K562 (cell line): ENCODE data around the gene SCMH1. TPM values are rescaled to one million over a fixed set of nuclear protein-coding genes. Genes with fewer than 3 reads are reported as not detected.

ENCODE experiments used
- ATAC-seq: fragments of 200-7000 bp; cut with Tn5 transposase; 3 replicates; pipeline ENCODE4 v1.9.1; 2020; ENCODE audit warnings: moderate library complexity
- BruUV-seq: library from RNA; stranded (reverse); fragments of 400-500 nt; replicated peaks from 2 replicates; lab custom pipeline; 2021; lab: Mats Ljungman, UMichigan
- CTCF ChIA-PET: fragments of 300-600 bp; formaldehyde crosslinking; extraction: SDS; loops from one replicate; lab custom pipeline; 2021; ENCODE audit warnings: low intra/inter-chr PET ratio; lab: Yijun Ruan, JAX
- POLR2A ChIA-PET: fragments of 300-600, 350-650 bp; sonication (Branson Sonifier 250); formaldehyde crosslinking; extraction: SDS; loops from one replicate; lab custom pipeline; 2021; ENCODE audit warnings: antibody characterized with exemption, inconsistent platforms; lab: Yijun Ruan, JAX
- DNase-seq, 4 experiments: peaks; one replicate each; pipeline versions ENCODE4 v3.0.0 to v3.0.0-alpha.2; 2011 to 2018; ENCODE audit warnings: low spot score in 3 of 4, mixed read lengths in 3 of 4; ENCODE audit errors: extremely low read depth in 1 of 4
- FAIRE-seq: peaks from 2 replicates; lab custom pipeline; 2011; peaks lifted over from hg19 to GRCh38; lab: Jason Lieb, UNC
- H2AFZ ChIP-seq: 2 replicates; pipeline ENCODE4 v1.6.0; 2011; ENCODE audit warnings: low read depth, low read length, control low read depth, inconsistent platforms
- H3K27ac ChIP-seq: fragments of 200-600 bp; 3 replicates; pipeline ENCODE4 v1.8.0; 2011; ENCODE audit warnings: low read depth, mild to moderate bottlenecking, control low read depth, inconsistent platforms, low read length, moderate library complexity, mixed read lengths; ENCODE audit errors: extremely low read depth
- H3K27me3 ChIP-seq, 2 experiments: fragments of 300-600 bp in 1 of 2; 2 replicates in 1 of 2; 3 replicates in 1 of 2; pipeline versions ENCODE4 v1.6.0 to v1.8.0; 2011; ENCODE audit warnings: inconsistent platforms in 2 of 2, low read length in 2 of 2, mild to moderate bottlenecking in 1 of 2, mixed read lengths in 1 of 2, moderate library complexity in 1 of 2; ENCODE audit not compliant: control insufficient read depth in 2 of 2, insufficient read depth in 2 of 2
- H3K36me3 ChIP-seq: fragments of 300-600 bp; 3 replicates; pipeline ENCODE4 v1.8.0; 2011; ENCODE audit warnings: mild to moderate bottlenecking, low read length, inconsistent platforms; ENCODE audit not compliant: control insufficient read depth, insufficient read depth
- H3K4me1 ChIP-seq, 2 experiments: fragments of 200-600 bp in 1 of 2; replicated peaks in 1 of 2; 2 replicates in 1 of 2; 3 replicates in 1 of 2; pipeline versions ENCODE4 v1.5.1 to v1.8.0; 2011; ENCODE audit warnings: inconsistent platforms in 2 of 2, low read length in 2 of 2, mild to moderate bottlenecking in 1 of 2, mixed read lengths in 1 of 2, moderate library complexity in 1 of 2; ENCODE audit not compliant: control insufficient read depth in 2 of 2, insufficient read depth in 2 of 2
- H3K4me2 ChIP-seq: 2 replicates; pipeline ENCODE4 v1.6.1; 2011; ENCODE audit warnings: low read length, control low read depth, inconsistent platforms, mixed read lengths; ENCODE audit not compliant: insufficient read depth
- H3K4me3 ChIP-seq: fragments of 200-600 bp; sonication (generic), shearing (Covaris generic); 2 replicates; pipeline ENCODE4 v1.5.1; 2016; ENCODE audit warnings: control low read depth, inconsistent platforms
- H3K79me2 ChIP-seq: fragments of 200-600 bp; 3 replicates; pipeline ENCODE4 v1.8.0; 2011; ENCODE audit warnings: low read length, inconsistent platforms; ENCODE audit not compliant: control insufficient read depth, insufficient read depth
- H3K9ac ChIP-seq, 2 experiments: 2 replicates each; pipeline versions ENCODE4 v1.6.0 to v1.6.1; 2011; ENCODE audit warnings: low read depth in 2 of 2, low read length in 2 of 2, control low read depth in 1 of 2, inconsistent platforms in 1 of 2, mild to moderate bottlenecking in 1 of 2, mixed read lengths in 1 of 2; ENCODE audit not compliant: insufficient read depth in 1 of 2
- H3K9me1 ChIP-seq: one replicate; pipeline ENCODE4 v1.6.0; 2011; ENCODE audit warnings: inconsistent platforms, mild to moderate bottlenecking, low read length, moderate library complexity; ENCODE audit not compliant: control insufficient read depth, insufficient read depth
- H3K9me3 ChIP-seq: replicated peaks from 2 replicates; pipeline ENCODE4 v1.5.1; 2011; ENCODE audit warnings: low read depth, low read length, inconsistent platforms; ENCODE audit not compliant: control insufficient read depth, insufficient read depth
- H4K20me1 ChIP-seq: replicated peaks from 2 replicates; pipeline ENCODE4 v1.6.1; 2011; ENCODE audit warnings: low read length, inconsistent platforms, mixed read lengths; ENCODE audit not compliant: control insufficient read depth, insufficient read depth
- BDP1 ChIP-seq: IDR thresholded peaks from 3 replicates; pipeline ENCODE4 v1.6.1; 2011; ENCODE audit not compliant: insufficient read length, insufficient read depth
- C11orf30 ChIP-seq: fragments of 450-650 bp; IDR thresholded peaks from 2 replicates; pipeline ENCODE4 v1.6.1; 2016; ENCODE audit warnings: low read depth, mild to moderate bottlenecking
- CHD4 ChIP-seq: fragments of 200-600 bp; sonication (generic); IDR thresholded peaks from 3 replicates; pipeline ENCODE4 v1.6.1; 2012; ENCODE audit warnings: low read depth, mild to moderate bottlenecking, mixed read lengths, low read length, inconsistent platforms; ENCODE audit not compliant: insufficient read depth, insufficient replicate concordance, poor library complexity, severe bottlenecking
- CXXC5 ChIP-seq: fragments of 250-450 bp; sonication (Bioruptor Pico); IDR thresholded peaks from 2 replicates; pipeline ENCODE4 v1.8.0; 2022; ENCODE audit warnings: inconsistent platforms, mild to moderate bottlenecking, moderate library complexity
- ETV6 ChIP-seq, 3 experiments: fragments of 150-350 bp in 1 of 3; sonication (generic) in 1 of 3; formaldehyde crosslinking in 1 of 3; IDR thresholded peaks; 2 replicates each; pipeline versions ENCODE4 v1.6.1 to v1.8.0; 2014 to 2022; ENCODE audit warnings: borderline replicate concordance in 2 of 3, low read depth in 2 of 3, antibody characterized with exemption in 1 of 3, low read length in 1 of 3, mild to moderate bottlenecking in 1 of 3, missing genetic modification reagents in 1 of 3
- FIP1L1 ChIP-seq: fragments of 200-400 bp; formaldehyde crosslinking; IDR thresholded peaks from 2 replicates; pipeline ENCODE4 v1.6.1; 2018; ENCODE audit warnings: mild to moderate bottlenecking, low read depth, low read length; ENCODE audit not compliant: poor library complexity, severe bottlenecking
- GABPB1 ChIP-seq: sonication (generic); formaldehyde crosslinking; IDR thresholded peaks from 2 replicates; pipeline ENCODE4 v1.8.0; 2022; ENCODE audit warnings: mild to moderate bottlenecking, missing genetic modification reagents
- MAZ ChIP-seq, 2 experiments: fragments of 450-650 bp in 1 of 2; sonication (generic) in 1 of 2; formaldehyde crosslinking; IDR thresholded peaks in 1 of 2; conservative IDR thresholded peaks in 1 of 2; 2 replicates each; pipeline versions ENCODE4 v1.4.0 to v1.5.0; 2020; ENCODE audit warnings: mild to moderate bottlenecking in 1 of 2, missing genetic modification reagents in 1 of 2
- MTF1 ChIP-seq: fragments of 250-450 bp; sonication (Bioruptor Pico); IDR thresholded peaks from 2 replicates; pipeline ENCODE4 v1.9.0; 2021; ENCODE audit warnings: moderate library complexity, mild to moderate bottlenecking, inconsistent platforms, borderline replicate concordance
- MYNN ChIP-seq, 2 experiments: sonication (generic); formaldehyde crosslinking in 1 of 2; IDR thresholded peaks; 2 replicates each; pipeline versions ENCODE4 v1.5.0 to v1.6.1; 2016 to 2020; ENCODE audit warnings: antibody characterized with exemption in 1 of 2, missing genetic modification reagents in 1 of 2
- POLR3G ChIP-seq: IDR thresholded peaks from 2 replicates; pipeline ENCODE4 v1.6.1; 2011; ENCODE audit not compliant: insufficient read length, insufficient replicate concordance; ENCODE audit errors: extremely low read depth
- U2AF1 ChIP-seq: fragments of 200-400 bp; formaldehyde crosslinking; optimal IDR thresholded peaks from 2 replicates; pipeline ENCODE3; 2017; ENCODE audit warnings: mild to moderate bottlenecking, low read depth, low read length, moderate library complexity
- ZNF561 ChIP-seq: fragments of 450-650 bp; formaldehyde crosslinking; conservative IDR thresholded peaks from 2 replicates; pipeline ENCODE4 v1.4.0; 2020; ENCODE audit warnings: mild to moderate bottlenecking, moderate library complexity
- ZNF583 ChIP-seq: fragments of 250-450 bp; sonication (Bioruptor Pico); IDR thresholded peaks from 2 replicates; pipeline ENCODE4 v1.4.0; 2020
- WGBS: fragments of 100-300 bp; shearing (Covaris generic); methylation state at CpG from one replicate; pipeline ENCODE4 v1.1.6; 2016; ENCODE audit warnings: low coverage, mixed read lengths; ENCODE audit not compliant: insufficient coverage; ENCODE audit errors: missing lambda C conversion rate; 5-methylcytosine and 5-hydroxymethylcytosine counted together
- in situ Hi-C: fragments of 300-500 bp; cut with MboI; formaldehyde crosslinking; loops from 4 replicates; pipeline ENCODE4 v1.15.0; 2018; ENCODE audit warnings: inconsistent platforms, mixed read lengths
- intact Hi-C: fragments of 100-400 bp; cut with micrococcal nuclease; formaldehyde crosslinking; loops from 2 replicates; pipeline ENCODE4 v1.14.2; 2022
- polyA plus RNA-seq, 8 experiments: library from polyadenylated mRNA; depleted of rRNA in 4 of 8; stranded (reverse) in 5 of 8; unstranded in 3 of 8; fragments of >200 nt; fragmentation: Nextera tagmentation in 2 of 8; fragmentation: Illumina TruSeq in 1 of 8; extraction: Ambion mirVana in 2 of 8; extraction: Trizol in 1 of 8; gene quantifications; 2 replicates each; pipeline versions ENCODE4 v1.2.1 to v1.2.3, GENCODE V29; 2011 to 2014; ENCODE audit warnings: inconsistent platforms in 1 of 8, missing spikeins in 1 of 8
- total RNA-seq, 7 experiments: library from RNA; depleted of rRNA in 6 of 7; stranded (reverse); fragments of >200 nt in 6 of 7; fragmentation: Illumina TruSeq in 2 of 7; extraction: Trizol in 2 of 7; gene quantifications; 2 replicates each; pipeline versions ENCODE4 v1.2.1 to v1.2.3, GENCODE V29; 2011 to 2021; ENCODE audit warnings: low replicate concordance in 1 of 7
- TF ChIP-seq, protein P1 (sequence below): sonication (generic); formaldehyde crosslinking; IDR thresholded peaks from 2 replicates; pipeline ENCODE4 v1.8.1; 2022; ENCODE audit warnings: missing genetic modification reagents
- TF ChIP-seq, protein P2 (sequence below), 2 experiments: fragments of 450-650 bp in 1 of 2; IDR thresholded peaks; 2 replicates each; pipeline ENCODE4 v1.6.1; 2011 to 2017; ENCODE audit warnings: low read depth in 2 of 2, antibody characterized with exemption in 1 of 2, borderline replicate concordance in 1 of 2, low read length in 1 of 2, mild to moderate bottlenecking in 1 of 2, mixed read lengths in 1 of 2; ENCODE audit not compliant: control insufficient read depth in 1 of 2

Gene SCMH1
- total and polyA plus RNA-seq, 9 of the 15 experiments (the other 6 are each of a cell fraction or from before 2014, with no cell fraction given): 8.5 to 37.0 (median 26.8) TPM

DNA sequence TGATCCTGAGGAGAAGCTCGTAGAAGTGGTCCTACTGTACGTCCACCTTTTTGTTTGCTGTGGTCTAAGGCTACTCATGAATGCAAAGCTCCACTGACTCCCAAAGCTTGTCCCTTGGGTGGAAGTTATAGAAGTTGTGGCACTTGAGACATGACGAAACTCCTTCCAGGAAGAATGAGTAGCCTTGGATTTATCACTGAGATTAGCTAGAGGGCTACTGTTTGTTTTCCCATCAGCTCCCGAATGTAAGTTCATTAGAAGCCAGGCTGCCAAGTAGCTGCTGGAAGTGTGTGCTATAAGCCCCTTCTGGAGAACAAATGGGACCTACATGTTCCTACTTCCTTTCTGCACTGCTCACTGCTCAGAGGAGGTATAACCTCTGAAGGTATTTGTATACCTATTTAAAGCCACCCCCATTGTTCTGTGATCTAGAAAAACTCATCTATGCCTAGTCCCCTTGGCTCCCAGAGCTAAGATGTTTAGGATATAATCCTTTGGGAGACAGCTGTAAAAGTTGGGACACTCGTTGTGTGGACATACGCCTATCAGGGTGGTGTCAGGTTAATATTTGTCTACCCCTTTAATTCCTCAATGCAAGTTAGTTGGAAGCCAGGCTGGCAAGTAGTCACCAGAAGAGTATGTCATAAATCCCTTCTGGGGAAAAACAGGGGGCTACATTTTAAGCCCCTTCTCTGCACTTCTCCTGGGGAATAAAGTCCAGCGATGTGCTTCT, 72.9 kb downstream of the SCMH1 start:
- POLR2A ChIA-PET: interaction anchor here (0.5 to 1.1 kb wide), 3 partner anchors 13 to 387 kb away, joined by 3 read pairs; no protein-coding TSS in a partner anchor
- Histone ChIP-seq H3K4me1 (no peaks in the 10 kb centered on the region), H3K27ac (no peak overlapping the region), H4K20me1 (no peaks in the 10 kb centered on the region), H3K36me3 (no peaks in the 10 kb centered on the region), H3K4me3 (no peak overlapping the region), H2AFZ (no peak overlapping the region), H3K9me3 (0 out of 2 replicates have a peak, but pooled peaks cover 5% of the 10 kb centered on the region), H3K4me2 (no peak overlapping the region), H3K9ac (no peak overlapping the region), H3K27me3 (no peaks in the 10 kb centered on the region), H3K9me1 (no peaks in the 10 kb centered on the region), H3K79me2 (no peaks in the 10 kb centered on the region)
- ATAC-seq (no peak), DNase-seq (no peak), FAIRE-seq (no peak)
- intact Hi-C loops: no loop called here
- CTCF ChIA-PET: no interaction called here
- in situ Hi-C loops: no loop called here
- no TSS peak for BruUV-seq
- 89% methylated on average over 7 of the region's 7 CpGs for WGBS
- TF ChIP-seq ETV6 (IDR thresholded peaks at IDR 0.05; ENCODE audit: borderline replicate concordance in 1 of 2, low read depth in 2 of 2, low read length in 1 of 2) (no peak), ETV6 (CRISPR knock-in tag; IDR thresholded peaks at IDR 0.05; ENCODE audit: borderline replicate concordance) (no peak), CXXC5 (no peak), MYNN (IDR thresholded peaks at IDR 0.05) (no peak), MYNN (CRISPR knock-in tag; IDR thresholded peaks at IDR 0.05) (no peak), MAZ (CRISPR knock-in tag; conservative IDR thresholded peaks at IDR 0.05 in 1 of 2, IDR thresholded peaks at IDR 0.05 in 1 of 2) (no peak), C11orf30 (no peak), FIP1L1 (no peak), CHD4 (no peak), BDP1 (no peak), ZNF561 (CRISPR knock-in tag) (no peak), GABPB1 (CRISPR knock-in tag) (no peak), MTF1 (CRISPR knock-in tag) (no peak), ZNF583 (CRISPR knock-in tag) (no peak), U2AF1 (no peak), POLR3G (no peak)
- TF ChIP-seq, protein P1, sequence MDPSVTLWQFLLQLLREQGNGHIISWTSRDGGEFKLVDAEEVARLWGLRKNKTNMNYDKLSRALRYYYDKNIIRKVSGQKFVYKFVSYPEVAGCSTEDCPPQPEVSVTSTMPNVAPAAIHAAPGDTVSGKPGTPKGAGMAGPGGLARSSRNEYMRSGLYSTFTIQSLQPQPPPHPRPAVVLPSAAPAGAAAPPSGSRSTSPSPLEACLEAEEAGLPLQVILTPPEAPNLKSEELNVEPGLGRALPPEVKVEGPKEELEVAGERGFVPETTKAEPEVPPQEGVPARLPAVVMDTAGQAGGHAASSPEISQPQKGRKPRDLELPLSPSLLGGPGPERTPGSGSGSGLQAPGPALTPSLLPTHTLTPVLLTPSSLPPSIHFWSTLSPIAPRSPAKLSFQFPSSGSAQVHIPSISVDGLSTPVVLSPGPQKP (CRISPR knock-in tag): no peak
- TF ChIP-seq, protein P2, sequence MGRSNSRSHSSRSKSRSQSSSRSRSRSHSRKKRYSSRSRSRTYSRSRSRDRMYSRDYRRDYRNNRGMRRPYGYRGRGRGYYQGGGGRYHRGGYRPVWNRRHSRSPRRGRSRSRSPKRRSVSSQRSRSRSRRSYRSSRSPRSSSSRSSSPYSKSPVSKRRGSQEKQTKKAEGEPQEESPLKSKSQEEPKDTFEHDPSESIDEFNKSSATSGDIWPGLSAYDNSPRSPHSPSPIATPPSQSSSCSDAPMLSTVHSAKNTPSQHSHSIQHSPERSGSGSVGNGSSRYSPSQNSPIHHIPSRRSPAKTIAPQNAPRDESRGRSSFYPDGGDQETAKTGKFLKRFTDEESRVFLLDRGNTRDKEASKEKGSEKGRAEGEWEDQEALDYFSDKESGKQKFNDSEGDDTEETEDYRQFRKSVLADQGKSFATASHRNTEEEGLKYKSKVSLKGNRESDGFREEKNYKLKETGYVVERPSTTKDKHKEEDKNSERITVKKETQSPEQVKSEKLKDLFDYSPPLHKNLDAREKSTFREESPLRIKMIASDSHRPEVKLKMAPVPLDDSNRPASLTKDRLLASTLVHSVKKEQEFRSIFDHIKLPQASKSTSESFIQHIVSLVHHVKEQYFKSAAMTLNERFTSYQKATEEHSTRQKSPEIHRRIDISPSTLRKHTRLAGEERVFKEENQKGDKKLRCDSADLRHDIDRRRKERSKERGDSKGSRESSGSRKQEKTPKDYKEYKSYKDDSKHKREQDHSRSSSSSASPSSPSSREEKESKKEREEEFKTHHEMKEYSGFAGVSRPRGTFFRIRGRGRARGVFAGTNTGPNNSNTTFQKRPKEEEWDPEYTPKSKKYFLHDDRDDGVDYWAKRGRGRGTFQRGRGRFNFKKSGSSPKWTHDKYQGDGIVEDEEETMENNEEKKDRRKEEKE (IDR thresholded peaks at IDR 0.05; ENCODE audit: borderline replicate concordance in 1 of 2, control insufficient read depth in 1 of 2, low read depth in 2 of 2, low read length in 1 of 2): no peak
